Ovary (tissue), 3 donors: Measurements from ENCODE around the gene ADPGK.

Source experiments
- EP300 ChIP-seq: sonication (generic); formaldehyde crosslinking; IDR thresholded peaks from one replicate; pipeline ENCODE4 v1.6.1; 2017; ENCODE audit warnings: antibody characterized with exemption
- TF ChIP-seq, protein P1 (sequence below), 3 donors: fragments of 450-650 bp in 2 of 3; fragments of 200-600 bp in 1 of 3; IDR thresholded peaks; one replicate each; pipeline versions ENCODE4 v1.5.1 to v1.8.0; 2016 to 2022; ENCODE audit warnings: antibody characterized with exemption in 3 of 3, mild to moderate bottlenecking in 1 of 3
- donor health status: DM: no; HTN: no; CAD: no.

DNA sequence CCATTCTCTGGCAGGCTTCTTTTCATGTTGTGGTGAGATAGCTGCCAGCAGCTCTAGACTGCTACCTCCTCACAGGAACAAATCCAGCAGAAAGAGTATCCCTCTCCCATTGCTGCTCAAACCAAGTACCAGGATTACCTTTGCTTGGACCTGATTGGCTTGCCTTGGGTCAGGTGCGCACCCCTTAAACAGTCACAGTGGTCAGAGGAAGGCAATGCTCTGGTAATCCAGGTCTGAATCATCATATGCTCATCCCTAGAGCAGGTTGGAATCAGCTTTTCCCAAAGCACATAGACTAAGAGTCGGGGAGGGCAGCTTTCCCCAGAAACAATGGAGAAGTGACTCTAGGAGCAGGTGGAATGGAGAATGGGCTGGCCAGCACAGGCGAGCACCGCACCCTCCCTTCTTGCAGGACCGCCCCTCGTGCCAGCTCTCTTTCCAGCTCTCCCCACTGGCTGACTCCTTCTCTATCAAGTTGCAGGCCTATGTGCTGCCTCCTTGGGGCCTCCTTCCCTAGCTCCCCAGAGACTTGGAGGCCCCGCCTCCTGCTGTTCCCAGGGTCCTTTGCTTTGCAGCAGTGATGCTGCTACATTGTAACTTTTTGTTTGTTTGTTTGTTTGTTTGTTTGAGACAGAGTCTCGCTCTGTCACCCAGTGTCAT is 29.9 kb upstream of the ADPGK start:
- no peak for TF ChIP-seq EP300
- TF ChIP-seq, protein P1, sequence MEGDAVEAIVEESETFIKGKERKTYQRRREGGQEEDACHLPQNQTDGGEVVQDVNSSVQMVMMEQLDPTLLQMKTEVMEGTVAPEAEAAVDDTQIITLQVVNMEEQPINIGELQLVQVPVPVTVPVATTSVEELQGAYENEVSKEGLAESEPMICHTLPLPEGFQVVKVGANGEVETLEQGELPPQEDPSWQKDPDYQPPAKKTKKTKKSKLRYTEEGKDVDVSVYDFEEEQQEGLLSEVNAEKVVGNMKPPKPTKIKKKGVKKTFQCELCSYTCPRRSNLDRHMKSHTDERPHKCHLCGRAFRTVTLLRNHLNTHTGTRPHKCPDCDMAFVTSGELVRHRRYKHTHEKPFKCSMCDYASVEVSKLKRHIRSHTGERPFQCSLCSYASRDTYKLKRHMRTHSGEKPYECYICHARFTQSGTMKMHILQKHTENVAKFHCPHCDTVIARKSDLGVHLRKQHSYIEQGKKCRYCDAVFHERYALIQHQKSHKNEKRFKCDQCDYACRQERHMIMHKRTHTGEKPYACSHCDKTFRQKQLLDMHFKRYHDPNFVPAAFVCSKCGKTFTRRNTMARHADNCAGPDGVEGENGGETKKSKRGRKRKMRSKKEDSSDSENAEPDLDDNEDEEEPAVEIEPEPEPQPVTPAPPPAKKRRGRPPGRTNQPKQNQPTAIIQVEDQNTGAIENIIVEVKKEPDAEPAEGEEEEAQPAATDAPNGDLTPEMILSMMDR (IDR thresholded peaks at IDR 0.05) = no peak
